AG09319 (cell line): Measurements from ENCODE around the gene CD101.

ENCODE experiments used
- DNase-seq: peaks from one replicate; pipeline ENCODE4 v3.0.0-alpha.2; 2010; ENCODE audit warnings: low read depth; ENCODE audit errors: extremely low read depth
- CTCF ChIP-seq: IDR thresholded peaks from 2 replicates; pipeline ENCODE4 v1.5.1; 2011; ENCODE audit warnings: low read depth, mild to moderate bottlenecking, inconsistent platforms, low read length, moderate library complexity

Gene CD101

GRCh38 chr1:116987256-116987555 is 14.4 kb upstream of the CD101 start:
- TF ChIP-seq CTCF, result no peak
- no peak for DNase-seq

- no peak for DNase-seq
- no peak for TF ChIP-seq CTCF
Observed at GRCh38 chr1:116988248-116988647, 13.3 kb upstream of the CD101 start.

- TF ChIP-seq CTCF, result no peak
- DNase-seq, result no peak
Observed at GRCh38 chr1:116988908-116989307, 12.7 kb upstream of the CD101 start.

- TF ChIP-seq CTCF, result no peak
- no peak for DNase-seq
Observed at GRCh38 chr1:116989835-116990234, 11.7 kb upstream of the CD101 start.

GRCh38 chr1:116990612-116991151 is 10.9 kb upstream of the CD101 start:
- DNase-seq, result peak; percentile 92

GRCh38 chr1:116991171-116991845 is 10.3 kb upstream of the CD101 start:
- TF ChIP-seq CTCF, result no peak
- DNase-seq, result no peak

More at GRCh38 chr1:116990612-116991151, 10.9 kb upstream of the CD101 start:
- TF ChIP-seq CTCF, result no peak

- no peak for DNase-seq
- no peak for TF ChIP-seq CTCF
Observed at GRCh38 chr1:116991918-116992317, 9.6 kb upstream of the CD101 start.
